ENCODE results near the gene MYZAP.
"Not testable (repeated sequence)": the region's sequence is repeated elsewhere in the genome, so short reads cannot be mapped to it uniquely, and the experiment has no call there.

The MYZAP gene

GRCh38 chr15:57595011-57595866 is 3.5 kb downstream of the MYZAP start:
- no peak for DNase-seq

- DNase-seq: no peak
Observed at GRCh38 chr15:57596301-57596855, 4.7 kb downstream of the MYZAP start.

GRCh38 chr15:57596978-57597377 is 5.3 kb downstream of the MYZAP start:
- no peak for DNase-seq

- DNase-seq: no peak
Observed at GRCh38 chr15:57597431-57597830, 5.7 kb downstream of the MYZAP start.

- DNase-seq: no peak
Observed at GRCh38 chr15:57598346-57598745, 6.6 kb downstream of the MYZAP start.

GRCh38 chr15:57599296-57599810 is 7.6 kb downstream of the MYZAP start:
- no peak for DNase-seq

- no peak for DNase-seq
Observed at GRCh38 chr15:57600197-57600596, 8.5 kb downstream of the MYZAP start.

GRCh38 chr15:57604507-57604906 is 12.8 kb downstream of the MYZAP start:
- DNase-seq: no peak

GRCh38 chr15:57605491-57605890 is 13.8 kb downstream of the MYZAP start:
- DNase-seq: no peak

- DNase-seq: no peak
Observed at GRCh38 chr15:57606048-57606447, 14.3 kb downstream of the MYZAP start.

GRCh38 chr15:57606816-57607215 is 15.1 kb downstream of the MYZAP start:
- DNase-seq: no peak

- no peak for DNase-seq
Observed at GRCh38 chr15:57607570-57608000, 15.9 kb downstream of the MYZAP start.

GRCh38 chr15:57609805-57610529 is 18.3 kb downstream of the MYZAP start:
- DNase-seq: no peak

- DNase-seq: no peak
Observed at GRCh38 chr15:57611123-57611522, 19.4 kb downstream of the MYZAP start.

- no peak for DNase-seq
Observed at GRCh38 chr15:57611938-57612337, 20.2 kb downstream of the MYZAP start.

- DNase-seq: no peak
Observed at GRCh38 chr15:57614241-57614640, 22.5 kb downstream of the MYZAP start.

GRCh38 chr15:57615951-57616496 is 24.3 kb downstream of the MYZAP start:
- not testable (repeated sequence) for DNase-seq

- no peak for DNase-seq
Observed at GRCh38 chr15:57618325-57618724, 26.6 kb downstream of the MYZAP start.

- no peak for DNase-seq
Observed at GRCh38 chr15:57619746-57620145, 28.0 kb downstream of the MYZAP start.

GRCh38 chr15:57624730-57625129 is 33.0 kb downstream of the MYZAP start:
- no peak for DNase-seq

- DNase-seq: no peak
Observed at GRCh38 chr15:57625703-57626448, 34.2 kb downstream of the MYZAP start.

- DNase-seq: no peak
Observed at GRCh38 chr15:57626713-57627440, 35.2 kb downstream of the MYZAP start.

All from left hindlimb (tissue), 1 donor.